HepG2 (cell line): ENCODE data around the gene SLC17A9. TPM values are rescaled to one million over a fixed set of nuclear protein-coding genes. Genes with fewer than 3 reads are reported as not detected.

Experiments used
- ATAC-seq: fragments of 200-7000 bp; cut with Tn5 transposase; 3 replicates; pipeline ENCODE4 v1.9.1; 2020; ENCODE audit warnings: mild to moderate bottlenecking, moderate library complexity
- BruUV-seq: library from RNA; stranded (reverse); fragments of 400-500 nt; replicated peaks from 2 replicates; lab custom pipeline; 2021; lab: Mats Ljungman, UMichigan
- CTCF ChIA-PET: fragments of 300-600 bp; formaldehyde crosslinking; extraction: SDS; loops from one replicate; lab custom pipeline; 2021; ENCODE audit warnings: low total read pairs, inconsistent platforms, low intra/inter-chr PET ratio; lab: Yijun Ruan, JAX
- POLR2A ChIA-PET: fragments of 350-600 bp; sonication (Branson Sonifier 250); formaldehyde crosslinking; loops from one replicate; lab custom pipeline; 2020; ENCODE audit warnings: antibody characterized with exemption, inconsistent platforms; lab: Yijun Ruan, JAX
- DNase-seq: peaks from one replicate; pipeline ENCODE4 v3.0.0-alpha.2; 2015; ENCODE audit warnings: low spot score
- FAIRE-seq: peaks from 3 replicates; lab custom pipeline; 2011; peaks lifted over from hg19 to GRCh38; lab: Jason Lieb, UNC
- H2AFZ ChIP-seq: one replicate; pipeline ENCODE4 v1.6.1; 2011; ENCODE audit warnings: low read length, inconsistent platforms
- H3K27ac ChIP-seq: fragments of 300-600 bp; 3 replicates; pipeline ENCODE4 v1.8.0; 2011; ENCODE audit warnings: mixed run types, mild to moderate bottlenecking, mixed read lengths, low read length, inconsistent platforms; ENCODE audit not compliant: insufficient read depth; ENCODE audit errors: extremely low read length
- H3K27me3 ChIP-seq, 2 experiments: fragments of 200-600 bp in 1 of 2; 2 replicates in 1 of 2; 3 replicates in 1 of 2; pipeline versions ENCODE4 v1.6.0 to v1.8.0; 2011; ENCODE audit warnings: low read length in 2 of 2, mild to moderate bottlenecking in 2 of 2, moderate library complexity in 2 of 2, inconsistent platforms in 1 of 2; ENCODE audit not compliant: insufficient read depth in 2 of 2, control insufficient read depth in 1 of 2
- H3K36me3 ChIP-seq, 2 experiments: fragments of 200-600 bp in 1 of 2; replicated peaks in 1 of 2; 2 replicates in 1 of 2; 3 replicates in 1 of 2; pipeline versions ENCODE4 v1.5.1 to v1.8.0; 2011; ENCODE audit warnings: low read length in 2 of 2, inconsistent platforms in 1 of 2; ENCODE audit not compliant: insufficient read depth in 2 of 2, control insufficient read depth in 1 of 2
- H3K4me1 ChIP-seq: 2 replicates; pipeline ENCODE4 v1.5.1; 2012; ENCODE audit warnings: low read length, inconsistent platforms; ENCODE audit not compliant: insufficient read depth
- H3K4me2 ChIP-seq: 2 replicates; pipeline ENCODE4 v1.6.0; 2011; ENCODE audit warnings: low read depth, low read length, inconsistent platforms
- H3K4me3 ChIP-seq, 3 experiments: fragments of 200-600 bp in 1 of 3; sonication (generic), shearing (Covaris generic) in 1 of 3; replicated peaks in 1 of 3; 2 replicates each; pipeline ENCODE4 v1.5.1; 2011 to 2016; ENCODE audit warnings: low read length in 3 of 3, inconsistent platforms in 2 of 3, low read depth in 2 of 3, mild to moderate bottlenecking in 2 of 3, control low read depth in 1 of 3, mixed read lengths in 1 of 3; ENCODE audit not compliant: insufficient read depth in 1 of 3
- H3K79me2 ChIP-seq: one replicate; pipeline ENCODE4 v1.6.1; 2011; ENCODE audit warnings: low read length, inconsistent platforms; ENCODE audit not compliant: insufficient read depth
- H3K9ac ChIP-seq: 2 replicates; pipeline ENCODE4 v1.6.0; 2011; ENCODE audit warnings: mild to moderate bottlenecking, low read depth, low read length, inconsistent platforms; ENCODE audit not compliant: insufficient read depth
- H3K9me3 ChIP-seq: 2 replicates; pipeline ENCODE4 v1.5.1; 2012; ENCODE audit warnings: mild to moderate bottlenecking, low read length
- H4K20me1 ChIP-seq: 2 replicates; pipeline ENCODE4 v1.6.0; 2011; ENCODE audit warnings: inconsistent platforms, mild to moderate bottlenecking, low read length, moderate library complexity; ENCODE audit not compliant: insufficient read depth
- GRHL1 ChIP-seq: sonication (generic); formaldehyde crosslinking; conservative IDR thresholded peaks from 2 replicates; pipeline ENCODE4 v1.8.0; 2022; ENCODE audit warnings: missing genetic modification reagents
- MTERF4 ChIP-seq: sonication (generic); formaldehyde crosslinking; IDR thresholded peaks from 2 replicates; pipeline ENCODE4 v1.8.0; 2023; ENCODE audit warnings: mild to moderate bottlenecking, missing genetic modification reagents
- MXD1 ChIP-seq: sonication (generic); formaldehyde crosslinking; IDR thresholded peaks from 2 replicates; pipeline ENCODE4 v1.4.0; 2020; ENCODE audit warnings: mild to moderate bottlenecking, missing genetic modification reagents
- SIX1 ChIP-seq: sonication (generic); formaldehyde crosslinking; IDR thresholded peaks from 2 replicates; pipeline ENCODE4 v1.4.0; 2020; ENCODE audit warnings: missing genetic modification reagents, borderline replicate concordance
- SKIL ChIP-seq: sonication (generic); formaldehyde crosslinking; IDR thresholded peaks from 2 replicates; pipeline ENCODE4 v1.8.0; 2022; ENCODE audit warnings: missing genetic modification reagents, mild to moderate bottlenecking, moderate library complexity, borderline replicate concordance
- SMYD3 ChIP-seq: sonication (generic); formaldehyde crosslinking; IDR thresholded peaks from 2 replicates; pipeline ENCODE4 v1.8.1; 2023; ENCODE audit warnings: mild to moderate bottlenecking, missing genetic modification reagents
- SOX6 ChIP-seq, 2 experiments: fragments of 450-650 bp in 1 of 2; sonication (generic) in 1 of 2; formaldehyde crosslinking in 1 of 2; IDR thresholded peaks; 2 replicates each; pipeline versions ENCODE4 v1.4.0 to v1.6.1; 2017 to 2020; ENCODE audit warnings: antibody characterized with exemption in 1 of 2, mild to moderate bottlenecking in 1 of 2, missing genetic modification reagents in 1 of 2
- SRY ChIP-seq: sonication (generic); formaldehyde crosslinking; IDR thresholded peaks from 2 replicates; pipeline ENCODE4 v1.8.0; 2022; ENCODE audit warnings: mild to moderate bottlenecking, missing genetic modification reagents
- TOE1 ChIP-seq: sonication (generic); formaldehyde crosslinking; IDR thresholded peaks from 2 replicates; pipeline ENCODE4 v1.4.0; 2020; ENCODE audit warnings: mild to moderate bottlenecking, missing genetic modification reagents
- ZBTB39 ChIP-seq: sonication (generic); formaldehyde crosslinking; IDR thresholded peaks from 2 replicates; pipeline ENCODE4 v1.5.0; 2020; ENCODE audit warnings: missing genetic modification reagents
- ZNF547 ChIP-seq: sonication (generic); formaldehyde crosslinking; IDR thresholded peaks from 2 replicates; pipeline ENCODE4 v1.5.1; 2020; ENCODE audit warnings: mild to moderate bottlenecking, missing genetic modification reagents
- WGBS: methylation state at CpG from one replicate; pipeline ENCODE4 v1.1.6; 2017; ENCODE audit warnings: low lambda C conversion rate; 5-methylcytosine and 5-hydroxymethylcytosine counted together
- in situ Hi-C: cut with HindIII; loops from 2 replicates; pipeline ENCODE4 v1.10.0; 2017; ENCODE audit warnings: low pct_unique_long_range_greater_than_20kb; ENCODE audit not compliant: extremely low pct_ligation_motif_present
- intact Hi-C: fragments of 100-400 bp; cut with micrococcal nuclease; formaldehyde crosslinking; loops from one replicate; pipeline ENCODE4 v1.10.0; 2022; ENCODE audit not compliant: unreplicated experiment
- polyA plus RNA-seq, 8 experiments: library from polyadenylated mRNA; depleted of rRNA in 3 of 8; stranded (reverse) in 7 of 8; unstranded in 1 of 8; fragments of >200 nt; fragmentation: Illumina TruSeq in 4 of 8; extraction: Trizol in 4 of 8; gene quantifications; 2 replicates each; pipeline versions ENCODE4 v1.2.1 to v1.2.3, GENCODE V29; 2011 to 2016; ENCODE audit warnings: low read depth in 4 of 8, missing spikeins in 1 of 8, mixed read lengths in 1 of 8; ENCODE audit not compliant: insufficient read depth in 1 of 8
- total RNA-seq, 5 experiments: library from RNA; depleted of rRNA; stranded (reverse); fragments of >200 nt; fragmentation: Illumina TruSeq; extraction: Trizol; gene quantifications; 2 replicates each; pipeline ENCODE4 v1.2.3, GENCODE V29; 2016; ENCODE audit warnings: low read depth in 1 of 5

SLC17A9 gene
- total and polyA plus RNA-seq, 2 of the 13 experiments (the other 11 are each of a cell fraction or from before 2014, with no cell fraction given), result 110 to 191 TPM

GRCh38 chr20:62926229-62927127, 26.0 kb upstream of the SLC17A9 start, which contains the start of gene DIDO1 (continued):
- TF ChIP-seq ZNF547 (CRISPR knock-in tag), result peak; percentile 83; the same call in 1 of the 2 replicates
- no peak for TF ChIP-seq ZBTB39 (CRISPR knock-in tag)
- TF ChIP-seq MXD1 (CRISPR knock-in tag), result peak; percentile 47; the same call in 1 of the 2 replicates

GRCh38 chr20:62927128-62927705, 25.3 kb upstream of the SLC17A9 start:
- Histone ChIP-seq H3K9me3 (no peaks in the 10 kb centered on the region), H3K27ac (peak overlapping the region; percentile 90), H3K79me2 (peaks cover 99% of the 10 kb centered on the region), H3K4me2 (peak overlapping the region; percentile 85), H2AFZ (no peak overlapping the region), H4K20me1 (peaks cover 63% of the 10 kb centered on the region), H3K4me3 (peak overlapping the region; percentile 87 to 99 (median 97)), H3K9ac (peak overlapping the region; percentile 98), H3K27me3 (peaks cover 0 to 5% of the 10 kb centered on the region in 2 experiments; a peak in 1 of 5 replicates), H3K4me1 (peaks cover 65% of the 10 kb centered on the region), H3K36me3 (peaks cover 1 to 15% of the 10 kb centered on the region in 2 experiments; a peak in 2 of 5 replicates)
- ChIA-PET POLR2A (interaction anchor here (0.7 to 6.4 kb wide), 9 partner anchors 10 to 303 kb away, joined by 3 to 118 read pairs (median 5); partner anchors contain the start of genes GID8 and SLC17A9), CTCF (interaction anchor here (2.0 kb wide), 1 partner anchor 27 kb away, joined by 6 read pairs; no protein-coding TSS in a partner anchor)
- BruUV-seq, result no TSS peak
- 57% methylated on average over 11 of the region's 12 CpGs for WGBS
- ATAC-seq (peak; percentile 28), FAIRE-seq (no peak), DNase-seq (peak; percentile 30)
- in situ Hi-C loops, result no loop called here
- intact Hi-C loops, result loop anchor here (1.0 kb wide), 1 partner anchor 8 kb away; no protein-coding TSS in a partner anchor
- TF ChIP-seq SIX1 (CRISPR knock-in tag), result no peak
- no peak for TF ChIP-seq SMYD3
- TF ChIP-seq MTERF4 (CRISPR knock-in tag), result no peak; the same call in 1 of the 2 replicates
- 0 out of 2 replicates have a peak, but pooled peaks have one; percentile 24 for TF ChIP-seq SKIL
- TF ChIP-seq TOE1 (CRISPR knock-in tag), result no peak
- TF ChIP-seq SOX6 (IDR thresholded peaks at IDR 0.05), result no peak
- TF ChIP-seq SOX6 (CRISPR knock-in tag; IDR thresholded peaks at IDR 0.05), result no peak
- no peak for TF ChIP-seq GRHL1 (CRISPR knock-in tag)
- no peak for TF ChIP-seq SRY (CRISPR knock-in tag)
